AG10803 (cell line): Measurements from ENCODE around the gene KCNQ1.

Source experiments
- DNase-seq: peaks from one replicate; pipeline ENCODE4 v3.0.0; 2010; ENCODE audit warnings: low read depth
- H3K4me3 ChIP-seq: 2 replicates; pipeline ENCODE4 v1.5.1; 2011; ENCODE audit warnings: mild to moderate bottlenecking, low read length, control low read depth
- CTCF ChIP-seq: conservative IDR thresholded peaks from 2 replicates; pipeline ENCODE4 v1.5.1; 2011; ENCODE audit warnings: mild to moderate bottlenecking, low read length, control low read depth, inconsistent platforms

KCNQ1 gene

GRCh38 chr11:2537010-2537705 lies 92.3 kb downstream of the KCNQ1 start:
- H3K4me3 ChIP-seq: no peak overlapping the region
- DNase-seq: no peak
- TF ChIP-seq CTCF: no peak

GRCh38 chr11:2537896-2538724 lies 93.3 kb downstream of the KCNQ1 start:
- DNase-seq: no peak

GRCh38 chr11:2538951-2539350 lies 94.1 kb downstream of the KCNQ1 start:
- no peak for DNase-seq
- H3K4me3 ChIP-seq: no peak overlapping the region
- no peak for TF ChIP-seq CTCF

More at GRCh38 chr11:2537896-2538724, 93.3 kb downstream of the KCNQ1 start:
- no peak overlapping the region for H3K4me3 ChIP-seq
- no peak for TF ChIP-seq CTCF

DNA sequence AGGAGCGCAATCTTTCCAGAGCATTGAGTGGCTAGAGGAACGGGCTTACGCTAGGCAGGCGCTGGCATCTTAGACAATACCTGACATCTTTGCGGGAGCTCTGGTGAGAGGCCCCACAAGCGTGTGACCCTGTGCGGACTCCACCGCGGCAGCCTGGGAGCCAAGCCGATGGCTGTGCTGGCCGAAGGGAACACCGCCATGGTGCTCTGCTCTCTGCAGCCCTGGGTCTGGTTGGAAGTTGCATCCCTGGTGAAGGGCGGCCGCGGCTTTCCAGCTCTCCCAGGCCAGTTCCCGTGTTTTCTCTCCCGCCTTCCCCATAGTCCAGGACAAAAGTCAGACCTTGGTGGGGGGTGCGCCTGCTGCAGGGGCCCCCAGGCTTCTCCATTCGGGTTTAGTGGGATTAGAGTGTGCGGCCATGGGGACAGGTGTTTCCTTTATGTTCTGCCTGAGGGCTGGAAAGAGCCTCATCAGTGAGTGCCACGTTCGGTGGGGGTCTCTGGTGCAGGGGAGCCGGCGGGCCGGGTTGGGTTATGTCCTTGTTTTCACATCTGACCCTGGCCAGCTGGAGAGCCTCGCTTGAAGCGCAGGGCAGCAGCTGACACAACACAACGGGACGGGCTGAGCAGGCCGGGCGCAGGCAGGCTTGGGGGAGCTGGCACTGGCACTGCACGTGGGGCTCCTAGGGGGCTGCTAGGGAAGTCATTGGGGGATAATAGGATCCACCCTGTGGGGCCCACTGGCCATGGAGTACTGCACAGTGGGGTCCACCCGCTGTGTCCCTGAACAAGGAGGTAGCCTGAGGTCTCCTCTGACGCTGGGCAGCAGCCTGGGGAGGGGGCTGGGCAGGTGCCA lies 94.8 kb downstream of the KCNQ1 start:
- no peak for TF ChIP-seq CTCF
- DNase-seq: no peak
- no peak overlapping the region for H3K4me3 ChIP-seq

DNA sequence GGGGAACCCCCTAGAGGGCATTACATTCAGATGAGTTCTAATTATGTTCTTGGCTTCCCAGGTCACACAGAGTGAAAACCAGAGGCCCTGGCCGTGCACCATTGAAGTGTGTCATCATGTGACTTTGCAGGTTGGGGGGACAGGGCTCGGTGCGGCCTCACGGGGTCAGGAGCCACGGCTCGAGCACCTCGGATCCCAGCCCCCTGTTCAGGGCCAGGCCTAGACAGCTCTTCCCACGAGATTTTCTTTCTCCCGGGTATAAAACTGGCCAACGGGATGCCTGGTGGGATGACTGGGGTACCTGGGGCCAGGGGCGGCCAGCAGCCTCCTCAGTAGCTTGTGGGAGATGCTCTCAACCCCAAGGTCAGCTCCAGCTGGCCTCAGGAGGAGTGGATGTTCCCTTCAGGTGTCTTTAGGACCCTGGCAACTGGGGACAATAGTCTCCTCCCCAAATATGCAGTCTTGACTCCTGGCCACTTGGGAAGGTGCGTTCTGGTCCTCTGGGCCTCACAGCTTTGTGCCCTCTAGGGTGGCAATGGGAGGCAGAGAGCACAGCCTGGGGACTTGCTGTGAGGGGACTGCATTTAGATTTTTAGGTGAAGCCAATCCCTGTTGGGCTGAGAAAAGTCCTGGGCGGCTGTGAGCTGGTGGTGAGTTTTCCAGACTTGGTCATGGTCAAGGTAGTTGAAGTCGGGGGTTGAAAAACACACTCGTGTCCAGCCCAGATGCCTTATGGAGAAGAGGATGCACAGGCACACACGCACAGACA lies 95.6 kb downstream of the KCNQ1 start:
- H3K4me3 ChIP-seq: no peak overlapping the region
- no peak for DNase-seq

More for the DNA sequence above, 95.6 kb downstream of the KCNQ1 start:
- no peak for TF ChIP-seq CTCF
